HepG2 (cell line): ENCODE results near the gene ALOXE3. TPM values are rescaled to one million over a fixed set of nuclear protein-coding genes. Genes with fewer than 3 reads are reported as not detected.

Source experiments
- ARID4A ChIP-seq: sonication (generic); formaldehyde crosslinking; IDR thresholded peaks from 2 replicates; pipeline ENCODE4 v1.5.0; 2020; ENCODE audit warnings: mild to moderate bottlenecking, missing genetic modification reagents, borderline replicate concordance
- EHMT2 ChIP-seq: fragments of 200-600 bp; sonication (generic); IDR thresholded peaks from 2 replicates; pipeline ENCODE4 v1.7.0; 2017; ENCODE audit warnings: antibody characterized with exemption, low read depth, low read length, borderline replicate concordance
- FUBP1 ChIP-seq: sonication (generic); formaldehyde crosslinking; IDR thresholded peaks from 2 replicates; pipeline ENCODE4 v1.5.1; 2020; ENCODE audit warnings: missing genetic modification reagents, mild to moderate bottlenecking, borderline replicate concordance
- JARID2 ChIP-seq: sonication (generic); formaldehyde crosslinking; IDR thresholded peaks from 2 replicates; pipeline ENCODE4 v1.8.1; 2023; ENCODE audit warnings: missing genetic modification reagents, inconsistent platforms; ENCODE audit not compliant: insufficient replicate concordance
- KLF11 ChIP-seq: IDR thresholded peaks from 2 replicates; pipeline ENCODE4 v1.6.1; 2016; ENCODE audit warnings: missing compliant biosample characterization
- MTA1 ChIP-seq: sonication (generic); formaldehyde crosslinking; IDR thresholded peaks from 2 replicates; pipeline ENCODE4 v1.4.0; 2020; ENCODE audit warnings: missing genetic modification reagents, mild to moderate bottlenecking, borderline replicate concordance
- NR1H2 ChIP-seq: sonication (generic); formaldehyde crosslinking; IDR thresholded peaks from 2 replicates; pipeline ENCODE4 v1.8.1; 2022; ENCODE audit warnings: low read depth, missing genetic modification reagents, borderline replicate concordance
- PAX8 ChIP-seq: sonication (generic); formaldehyde crosslinking; IDR thresholded peaks from 2 replicates; pipeline ENCODE4 v1.8.0; 2022; ENCODE audit warnings: mild to moderate bottlenecking, missing genetic modification reagents, borderline replicate concordance
- PITX1 ChIP-seq: sonication (generic); formaldehyde crosslinking; IDR thresholded peaks from 2 replicates; pipeline ENCODE4 v1.5.1; 2020; ENCODE audit warnings: mild to moderate bottlenecking, missing genetic modification reagents
- ZBTB21 ChIP-seq: sonication (generic); formaldehyde crosslinking; IDR thresholded peaks from 2 replicates; pipeline ENCODE4 v1.4.0; 2020; ENCODE audit warnings: missing genetic modification reagents
- ZBTB7A ChIP-seq: sonication (generic); formaldehyde crosslinking; IDR thresholded peaks from 2 replicates; pipeline ENCODE4 v1.8.0; 2022; ENCODE audit warnings: mild to moderate bottlenecking, missing genetic modification reagents
- ZNF3 ChIP-seq: IDR thresholded peaks from 2 replicates; pipeline ENCODE4 v1.7.0; 2017; ENCODE audit warnings: inconsistent platforms
- ZNF317 ChIP-seq: sonication (generic); formaldehyde crosslinking; IDR thresholded peaks from 2 replicates; pipeline ENCODE4 v1.5.0; 2020; ENCODE audit warnings: mild to moderate bottlenecking, missing genetic modification reagents
- ZNF343 ChIP-seq: sonication (generic); formaldehyde crosslinking; IDR thresholded peaks from 2 replicates; pipeline ENCODE4 v1.4.0; 2020; ENCODE audit warnings: mild to moderate bottlenecking, missing genetic modification reagents
- ZNF501 ChIP-seq: sonication (generic); formaldehyde crosslinking; IDR thresholded peaks from 2 replicates; pipeline ENCODE4 v1.5.1; 2020; ENCODE audit warnings: mild to moderate bottlenecking, moderate library complexity, missing genetic modification reagents
- ZNF513 ChIP-seq: sonication (generic); formaldehyde crosslinking; conservative IDR thresholded peaks from 2 replicates; pipeline ENCODE4 v1.5.0; 2020; ENCODE audit warnings: missing genetic modification reagents
- ZNF576 ChIP-seq: sonication (generic); formaldehyde crosslinking; IDR thresholded peaks from 2 replicates; pipeline ENCODE4 v1.4.0; 2020; ENCODE audit warnings: mild to moderate bottlenecking, missing genetic modification reagents
- ZNF770 ChIP-seq: sonication (generic); formaldehyde crosslinking; IDR thresholded peaks from 2 replicates; pipeline ENCODE4 v1.5.0; 2020; ENCODE audit warnings: mild to moderate bottlenecking, missing genetic modification reagents
- polyA plus RNA-seq, 8 experiments: library from polyadenylated mRNA; depleted of rRNA in 3 of 8; stranded (reverse) in 7 of 8; unstranded in 1 of 8; fragments of >200 nt; fragmentation: Illumina TruSeq in 4 of 8; extraction: Trizol in 4 of 8; gene quantifications; 2 replicates each; pipeline versions ENCODE4 v1.2.1 to v1.2.3, GENCODE V29; 2011 to 2016; ENCODE audit warnings: low read depth in 4 of 8, missing spikeins in 1 of 8, mixed read lengths in 1 of 8; ENCODE audit not compliant: insufficient read depth in 1 of 8
- total RNA-seq, 5 experiments: library from RNA; depleted of rRNA; stranded (reverse); fragments of >200 nt; fragmentation: Illumina TruSeq; extraction: Trizol; gene quantifications; 2 replicates each; pipeline ENCODE4 v1.2.3, GENCODE V29; 2016; ENCODE audit warnings: low read depth in 1 of 5

ALOXE3 gene
- total and polyA plus RNA-seq, 2 of the 13 experiments (the other 11 are each of a cell fraction or from before 2014, with no cell fraction given) = 0.07 TPM; not detected in 1

GRCh38 chr17:8152112-8152775 lies 33.9 kb upstream of the ALOXE3 start, which contains the start of gene PER1 (continued):
- TF ChIP-seq ARID4A (CRISPR knock-in tag) (peak; percentile 79; the same call in 1 of the 2 replicates), ZBTB21 (no peak), ZNF343 (CRISPR knock-in tag) (peak; percentile 88), EHMT2 (no peak), JARID2 (CRISPR knock-in tag) (no peak), ZNF501 (CRISPR knock-in tag) (no peak), FUBP1 (CRISPR knock-in tag) (no peak), ZNF317 (CRISPR knock-in tag) (0 out of 2 replicates have a peak, but pooled peaks have one; percentile 24), ZNF770 (CRISPR knock-in tag) (peak; percentile 40; the same call in 1 of the 2 replicates), ZNF576 (CRISPR knock-in tag) (no peak), ZNF513 (CRISPR knock-in tag) (no peak), ZNF3 (CRISPR knock-in tag) (no peak), NR1H2 (CRISPR knock-in tag) (no peak), PITX1 (CRISPR knock-in tag) (no peak), ZBTB7A (CRISPR knock-in tag) (no peak), MTA1 (CRISPR knock-in tag) (0 out of 2 replicates have a peak, but pooled peaks have one; percentile 19), PAX8 (CRISPR knock-in tag) (no peak), KLF11 (CRISPR knock-in tag) (no peak)
